Hepatocyte (in vitro differentiated cells): ENCODE results near the gene TP53TG5. TPM values are rescaled to one million over a fixed set of nuclear protein-coding genes. Genes with fewer than 3 reads are reported as not detected.
A peak's percentile ranks its signal among the peaks of the same experiment; 100 is the strongest.

ENCODE experiments used
- DNase-seq: peaks from one replicate; pipeline ENCODE4 v3.0.0-alpha.2; 2016; ENCODE audit warnings: low spot score
- H2AFZ ChIP-seq: fragments of 200-600 bp; sonication (generic); 2 replicates; pipeline ENCODE4 v1.6.0; 2016; ENCODE audit warnings: antibody characterized with exemption, mild to moderate bottlenecking
- H3K27ac ChIP-seq: fragments of 200-600 bp; sonication (generic); 2 replicates; pipeline ENCODE4 v1.5.1; 2016; ENCODE audit warnings: mild to moderate bottlenecking
- H3K27me3 ChIP-seq: fragments of 200-600 bp; sonication (generic); 2 replicates; pipeline ENCODE4 v1.6.1; 2016
- H3K36me3 ChIP-seq: fragments of 200-600 bp; sonication (generic); replicated peaks from 2 replicates; pipeline ENCODE4 v1.5.1; 2016; ENCODE audit warnings: low read depth; ENCODE audit not compliant: insufficient read depth
- H3K4me1 ChIP-seq: fragments of 200-600 bp; sonication (generic); 2 replicates; pipeline ENCODE4 v1.5.1; 2016; ENCODE audit warnings: mild to moderate bottlenecking, moderate library complexity; ENCODE audit not compliant: insufficient read depth
- H3K4me2 ChIP-seq: fragments of 200-600 bp; sonication (generic); 2 replicates; pipeline ENCODE4 v1.6.0; 2016
- H3K4me3 ChIP-seq: fragments of 200-600 bp; sonication (generic); 2 replicates; pipeline ENCODE4 v1.5.1; 2016; ENCODE audit warnings: mild to moderate bottlenecking
- H3K79me2 ChIP-seq: fragments of 200-600 bp; sonication (generic); 2 replicates; pipeline ENCODE4 v1.6.0; 2017; ENCODE audit warnings: mild to moderate bottlenecking
- H3K9me2 ChIP-seq: fragments of 200-600 bp; sonication (generic); replicated peaks from 2 replicates; pipeline ENCODE4 v1.6.0; 2017; ENCODE audit warnings: mild to moderate bottlenecking; ENCODE audit not compliant: insufficient read depth
- H3K9me3 ChIP-seq: fragments of 200-600 bp; sonication (generic); 2 replicates; pipeline ENCODE4 v1.5.1; 2016; ENCODE audit warnings: low read depth, mild to moderate bottlenecking
- H4K20me1 ChIP-seq: fragments of 200-600 bp; sonication (generic); 2 replicates; pipeline ENCODE4 v1.6.0; 2016; ENCODE audit warnings: mild to moderate bottlenecking; ENCODE audit not compliant: insufficient read depth, poor library complexity, severe bottlenecking
- EZH2 ChIP-seq: fragments of 200-600 bp; sonication (generic); IDR thresholded peaks from 2 replicates; pipeline ENCODE4 v1.6.1; 2016; ENCODE audit warnings: antibody characterized with exemption, mild to moderate bottlenecking, borderline replicate concordance
- EZH2phosphoT487 ChIP-seq: fragments of 200-600 bp; sonication (generic); IDR thresholded peaks from one replicate; pipeline ENCODE4 v1.6.1; 2018; ENCODE audit warnings: antibody characterized with exemption, mild to moderate bottlenecking, low read depth, moderate library complexity; ENCODE audit not compliant: unreplicated experiment, severe bottlenecking
- WGBS: methylation state at CpG from one replicate; pipeline ENCODE4 v1.1.6; 2016; ENCODE audit warnings: low lambda C conversion rate; ENCODE audit errors: missing lambda C conversion rate; 5-methylcytosine and 5-hydroxymethylcytosine counted together
- polyA plus RNA-seq: library from polyadenylated mRNA; unstranded; fragments of >200 nt; fragmentation: Nextera tagmentation; extraction: Ambion mirVana; gene quantifications from 2 replicates; pipeline ENCODE4 v1.2.1, GENCODE V29; 2016
- total RNA-seq: library from RNA; depleted of rRNA; stranded (reverse); fragments of >200 nt; gene quantifications from 2 replicates; pipeline ENCODE4 v1.2.3, GENCODE V29; 2014
- TF ChIP-seq, protein P1 (sequence below): fragments of 200-600 bp; sonication (generic); IDR thresholded peaks from 2 replicates; pipeline ENCODE4 v1.5.1; 2016; ENCODE audit warnings: antibody characterized with exemption, mild to moderate bottlenecking; ENCODE audit not compliant: poor library complexity

The TP53TG5 gene
- total RNA-seq: not detected in 2 replicates
- polyA plus RNA-seq: 0.23 TPM in 1 of 2 replicates, not detected in the other

GRCh38 chr20:45378191-45378590 is at the start of gene TP53TG5:
Gene TP53TG5, minus strand, starts transcription at chr20:45378325. Its CDS starts 89 bp downstream, at chr20:45378236.
- H3K27ac ChIP-seq: no peak within 1 kb of the TSS
- no peak within 1 kb of the TSS for H3K4me3 ChIP-seq
- H3K36me3 ChIP-seq: no peaks in the 10 kb centered on the region
- peaks cover 5% of the 10 kb centered on the region for H3K4me1 ChIP-seq
- DNase-seq: no peak
- no peaks in the 10 kb centered on the region for H3K79me2 ChIP-seq
- no peaks in the 10 kb centered on the region for H4K20me1 ChIP-seq
- no peak for TF ChIP-seq EZH2
- no peak for TF ChIP-seq EZH2phosphoT487
- TF ChIP-seq, protein P1, sequence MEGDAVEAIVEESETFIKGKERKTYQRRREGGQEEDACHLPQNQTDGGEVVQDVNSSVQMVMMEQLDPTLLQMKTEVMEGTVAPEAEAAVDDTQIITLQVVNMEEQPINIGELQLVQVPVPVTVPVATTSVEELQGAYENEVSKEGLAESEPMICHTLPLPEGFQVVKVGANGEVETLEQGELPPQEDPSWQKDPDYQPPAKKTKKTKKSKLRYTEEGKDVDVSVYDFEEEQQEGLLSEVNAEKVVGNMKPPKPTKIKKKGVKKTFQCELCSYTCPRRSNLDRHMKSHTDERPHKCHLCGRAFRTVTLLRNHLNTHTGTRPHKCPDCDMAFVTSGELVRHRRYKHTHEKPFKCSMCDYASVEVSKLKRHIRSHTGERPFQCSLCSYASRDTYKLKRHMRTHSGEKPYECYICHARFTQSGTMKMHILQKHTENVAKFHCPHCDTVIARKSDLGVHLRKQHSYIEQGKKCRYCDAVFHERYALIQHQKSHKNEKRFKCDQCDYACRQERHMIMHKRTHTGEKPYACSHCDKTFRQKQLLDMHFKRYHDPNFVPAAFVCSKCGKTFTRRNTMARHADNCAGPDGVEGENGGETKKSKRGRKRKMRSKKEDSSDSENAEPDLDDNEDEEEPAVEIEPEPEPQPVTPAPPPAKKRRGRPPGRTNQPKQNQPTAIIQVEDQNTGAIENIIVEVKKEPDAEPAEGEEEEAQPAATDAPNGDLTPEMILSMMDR: no peak
- no peaks in the 10 kb centered on the region for H3K9me2 ChIP-seq
- H2AFZ ChIP-seq: no peak within 1 kb of the TSS
- H3K4me2 ChIP-seq: no peak within 1 kb of the TSS
- WGBS: 81% methylated on average over 1 of the region's 1 CpG
- H3K9me3 ChIP-seq: no peaks in the 10 kb centered on the region
- no peaks in the 10 kb centered on the region for H3K27me3 ChIP-seq

DNA sequence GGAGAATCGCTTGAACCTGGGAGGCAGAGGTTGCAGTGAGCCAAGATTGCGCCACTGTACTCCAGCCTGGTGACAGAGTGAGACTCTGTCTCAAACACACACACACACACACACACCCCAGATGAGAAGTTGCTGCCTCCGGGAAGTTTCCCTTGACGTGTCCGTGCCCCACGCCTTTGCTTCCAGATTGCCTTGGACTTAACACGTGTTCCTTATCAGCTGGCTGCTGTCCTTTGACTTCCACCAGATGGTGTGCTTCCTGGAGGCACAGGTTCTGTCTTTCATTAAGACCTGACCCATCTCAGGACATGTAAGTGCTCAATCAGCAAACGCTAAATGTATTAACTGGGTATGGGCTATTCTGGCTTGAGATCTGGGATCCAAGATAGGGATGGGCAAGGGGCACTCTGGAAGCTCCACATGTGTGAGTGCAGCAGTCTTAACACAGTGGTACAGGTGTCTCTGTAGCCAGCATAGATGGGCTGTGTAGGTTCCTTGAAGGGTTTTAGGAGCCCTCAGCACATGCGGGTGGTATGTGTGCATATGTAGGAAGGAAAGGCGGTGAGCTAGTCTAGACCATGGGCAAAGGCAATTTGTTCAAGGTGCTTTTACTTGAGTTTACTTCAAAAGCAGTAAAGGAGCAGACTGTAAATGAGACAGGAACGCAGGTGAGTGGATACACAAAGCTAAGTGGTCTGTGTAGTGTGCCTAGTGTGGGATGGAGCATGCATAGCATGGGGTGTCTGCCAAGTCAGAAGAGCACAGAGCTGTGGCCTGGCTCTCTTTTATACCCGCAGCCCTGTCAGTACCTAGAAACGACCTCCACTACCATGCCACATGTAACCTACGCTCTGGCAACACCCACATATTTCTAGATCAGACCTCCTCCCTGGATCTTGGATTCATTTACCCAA is 49.4 kb upstream of the TP53TG5 start:
- H3K4me2 ChIP-seq: no peak overlapping the region
- peak; percentile 64 for DNase-seq
- H2AFZ ChIP-seq: no peak overlapping the region
- no peak overlapping the region for H3K4me3 ChIP-seq
- no peak for TF ChIP-seq EZH2phosphoT487
- TF ChIP-seq EZH2: no peak
- TF ChIP-seq, protein P1: no peak
- no peaks in the 10 kb centered on the region for H4K20me1 ChIP-seq
- no peaks in the 10 kb centered on the region for H3K9me2 ChIP-seq
- no peaks in the 10 kb centered on the region for H3K4me1 ChIP-seq
- H3K27me3 ChIP-seq: no peaks in the 10 kb centered on the region
- H3K36me3 ChIP-seq: no peaks in the 10 kb centered on the region
- H3K79me2 ChIP-seq: no peaks in the 10 kb centered on the region
- no peak overlapping the region for H3K27ac ChIP-seq
- no peaks in the 10 kb centered on the region for H3K9me3 ChIP-seq
- WGBS: 74% methylated on average over 14 of the region's 14 CpGs

GRCh38 chr20:45426320-45427016 is 48.3 kb upstream of the TP53TG5 start:
- Histone ChIP-seq H3K4me1 (no peaks in the 10 kb centered on the region), H3K9me3 (no peaks in the 10 kb centered on the region), H3K79me2 (no peaks in the 10 kb centered on the region), H3K4me3 (no peak overlapping the region), H3K27ac (no peak overlapping the region), H3K4me2 (no peak overlapping the region), H2AFZ (no peak overlapping the region), H4K20me1 (no peaks in the 10 kb centered on the region), H3K27me3 (no peaks in the 10 kb centered on the region), H3K36me3 (no peaks in the 10 kb centered on the region), H3K9me2 (no peaks in the 10 kb centered on the region)
- WGBS: 91% methylated on average over 5 of the region's 5 CpGs
- no peak for DNase-seq
- no peak for TF ChIP-seq EZH2phosphoT487
- TF ChIP-seq, protein P1: no peak
- no peak for TF ChIP-seq EZH2
